Measurements from ENCODE around the gene GLI2. TPM values are rescaled to one million over a fixed set of nuclear protein-coding genes. Genes with fewer than 3 reads are reported as not detected.

Gene GLI2
- total RNA-seq: 10 to 100 TPM; 13.0 to 21.1 TPM
- long read RNA-seq, donor 1, partial matches to known transcripts: 0 of 7 reads
- long read RNA-seq, donor 1, other reads (novel, unspliced or antisense): 7 of 7 reads
- long read RNA-seq, donor 2, partial matches to known transcripts: 0 of 11 reads
- long read RNA-seq, donor 2, other reads (novel, unspliced or antisense): 11 of 11 reads

DNA sequence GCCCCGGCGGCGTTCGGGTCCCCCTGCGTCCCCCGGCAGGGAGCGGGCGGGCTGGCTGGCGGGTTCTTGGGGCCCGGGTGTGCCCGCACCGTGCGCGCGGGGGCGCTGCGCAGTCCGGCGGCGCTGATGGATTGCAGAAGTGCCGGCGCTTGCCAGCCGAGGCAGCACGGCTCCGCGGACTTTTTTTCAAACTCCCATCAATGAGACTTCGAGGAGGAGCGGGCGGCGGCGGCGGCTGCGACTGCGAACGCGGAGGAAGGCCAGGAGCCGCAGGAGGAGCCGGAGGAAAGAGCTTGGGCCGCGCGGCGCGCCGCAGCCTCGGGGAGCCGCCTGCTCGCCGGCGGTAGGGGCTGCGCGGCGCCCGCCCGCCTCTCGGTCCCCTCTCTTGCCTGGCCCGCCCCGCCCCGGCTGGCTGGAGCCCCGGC, at the start of gene GLI2:
GLI2 (plus strand) TSS at position 123 of the 425 bp plus-strand sequence. CDS start 61,453 bp downstream, outside the sequence.
- intact Hi-C loops (cut with DNase I): loop anchor here (2.0 to 10.0 kb wide), 5 partner anchors 39 to 209 kb away; no protein-coding TSS in a partner anchor
- DNase-seq (ENCODE audit: low spot score): peak; percentile 91

DNA sequence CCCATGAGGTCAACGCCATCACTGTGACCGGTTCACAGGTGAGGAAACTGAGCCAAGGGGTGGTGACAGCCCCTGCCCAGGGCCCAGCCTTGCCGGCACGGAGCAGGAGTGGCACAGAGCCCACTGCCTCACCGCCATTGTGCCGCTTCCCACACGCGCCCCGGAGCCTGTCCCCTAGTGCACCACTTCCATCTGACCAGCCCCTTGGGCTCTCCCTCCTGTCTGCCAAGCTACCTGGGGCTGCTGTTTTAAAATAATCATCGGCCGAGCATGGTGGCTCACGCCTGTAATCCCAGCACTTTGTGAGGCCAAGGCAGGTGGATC, 49.7 kb upstream of the GLI2 start:
- intact Hi-C loops (cut with DNase I): no loop called here
- no peak for DNase-seq (ENCODE audit: low spot score)

DNA sequence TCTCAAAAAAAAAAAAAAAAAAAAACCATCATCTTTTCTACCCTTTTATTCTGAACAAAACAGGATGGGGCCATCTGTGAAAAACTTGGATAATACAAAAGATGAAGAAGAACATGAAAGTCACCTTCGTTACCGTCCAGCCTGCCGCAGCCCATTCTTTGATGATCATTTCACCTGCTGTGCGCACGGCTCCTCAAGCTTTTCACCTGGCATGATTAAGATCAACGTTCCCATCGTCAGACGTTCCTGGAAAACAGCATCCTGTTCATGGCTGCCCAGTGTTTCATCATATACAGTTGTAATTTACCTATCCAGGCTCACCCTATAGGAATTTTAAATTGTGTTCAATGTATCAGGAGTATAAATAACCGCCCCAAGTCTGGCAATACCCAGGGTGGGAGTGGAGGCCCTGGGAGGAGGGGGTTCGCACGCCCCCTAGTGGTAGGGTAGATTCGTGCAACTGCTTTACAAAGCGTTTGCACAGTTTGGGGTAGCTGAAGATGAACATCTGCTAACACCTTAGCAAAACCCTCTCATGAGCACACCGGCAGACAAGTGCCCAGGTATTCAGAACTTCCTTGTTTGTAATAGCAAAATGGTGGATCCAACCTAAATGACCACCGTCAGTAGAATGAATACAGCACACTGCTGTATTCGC, 49.0 kb upstream of the GLI2 start:
- intact Hi-C loops (cut with DNase I): no loop called here

DNA sequence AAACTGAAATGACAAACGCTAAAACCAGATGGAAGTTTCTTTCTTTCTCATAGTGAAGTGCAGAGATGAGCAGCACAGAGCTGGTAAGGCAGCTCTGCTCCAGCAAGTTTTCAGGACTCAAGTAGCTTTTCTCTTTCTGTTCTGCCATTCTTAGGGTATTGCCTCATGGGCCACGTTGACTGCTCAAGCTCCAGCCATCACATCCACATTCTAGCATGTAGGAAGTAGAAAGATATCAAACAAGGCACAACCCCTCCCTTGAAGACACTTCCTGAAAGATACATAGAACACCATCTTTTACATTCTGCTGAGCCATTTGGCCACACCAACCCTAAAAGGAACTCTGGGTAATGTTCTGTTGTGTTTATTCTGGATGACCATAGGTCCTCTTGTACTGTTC, 48.5 kb upstream of the GLI2 start:
- DNase-seq (ENCODE audit: low spot score): peak; percentile 12
- intact Hi-C loops (cut with DNase I): no loop called here

More for the DNA sequence above, 49.0 kb upstream of the GLI2 start:
- peak; percentile 75 for DNase-seq (ENCODE audit: low spot score)

DNA sequence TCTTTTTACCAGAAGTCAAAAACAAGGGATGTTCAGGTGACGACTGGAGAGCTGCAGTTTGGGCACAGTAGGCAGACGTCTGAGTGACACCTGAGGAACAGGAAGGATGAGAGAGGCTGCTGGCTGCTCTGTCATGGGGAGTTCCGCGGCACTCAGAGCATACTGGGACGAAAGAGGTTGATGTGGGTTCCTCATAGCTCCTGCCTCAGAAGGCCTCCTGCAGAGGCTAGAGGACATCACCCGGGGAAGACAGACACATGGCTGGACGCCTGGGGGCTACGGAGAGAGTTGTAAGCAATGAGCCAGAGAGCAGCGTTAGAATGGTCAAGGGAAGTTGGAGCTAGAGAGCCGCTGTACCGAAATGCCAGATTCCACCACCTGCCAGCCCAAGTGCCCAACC, 45.1 kb upstream of the GLI2 start:
- peak; percentile 76 for DNase-seq (ENCODE audit: low spot score)
- intact Hi-C loops (cut with DNase I): no loop called here

DNA sequence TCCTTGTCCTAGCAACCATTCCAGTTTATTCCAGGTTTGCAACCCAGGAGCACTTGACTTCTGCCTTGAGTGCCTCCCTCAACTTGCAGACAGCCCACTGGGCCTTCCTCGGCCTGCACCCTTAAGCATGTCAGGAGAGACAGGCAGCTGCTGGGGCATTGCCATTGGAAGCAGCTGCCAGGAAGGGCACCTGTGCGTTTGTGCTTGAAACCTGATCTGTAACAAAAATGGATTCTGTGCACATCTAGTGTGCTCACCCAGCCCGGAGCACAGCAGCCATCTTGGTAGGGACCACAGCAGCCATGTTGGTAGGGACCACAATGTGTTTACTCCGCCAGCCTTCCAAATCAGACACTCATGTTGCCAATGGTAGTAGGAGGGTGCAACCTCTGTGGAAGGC, 44.3 kb upstream of the GLI2 start:
- DNase-seq (ENCODE audit: low spot score): peak; percentile 54
- intact Hi-C loops (cut with DNase I): no loop called here

DNA sequence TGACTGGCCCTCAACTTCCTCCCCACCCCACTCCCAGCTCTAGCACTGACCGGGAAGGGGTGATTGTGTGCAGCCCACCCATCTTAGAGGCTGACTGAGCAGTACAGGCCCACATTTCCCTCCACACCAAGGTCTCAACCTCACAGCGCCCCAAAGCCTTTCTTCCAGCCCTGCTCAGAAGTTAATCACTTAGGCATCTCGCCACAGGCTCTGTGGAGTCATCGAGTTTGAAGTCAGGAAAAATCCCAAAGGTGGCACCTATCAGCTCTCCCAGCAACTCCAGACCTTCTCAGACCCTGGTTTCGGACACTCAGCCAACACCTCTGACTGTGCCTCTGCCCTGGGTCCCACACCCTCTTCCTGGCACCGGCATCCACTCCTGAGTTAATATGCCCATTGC, 43.0 kb upstream of the GLI2 start:
- no peak for DNase-seq (ENCODE audit: low spot score)
- intact Hi-C loops (cut with DNase I): no loop called here

DNA sequence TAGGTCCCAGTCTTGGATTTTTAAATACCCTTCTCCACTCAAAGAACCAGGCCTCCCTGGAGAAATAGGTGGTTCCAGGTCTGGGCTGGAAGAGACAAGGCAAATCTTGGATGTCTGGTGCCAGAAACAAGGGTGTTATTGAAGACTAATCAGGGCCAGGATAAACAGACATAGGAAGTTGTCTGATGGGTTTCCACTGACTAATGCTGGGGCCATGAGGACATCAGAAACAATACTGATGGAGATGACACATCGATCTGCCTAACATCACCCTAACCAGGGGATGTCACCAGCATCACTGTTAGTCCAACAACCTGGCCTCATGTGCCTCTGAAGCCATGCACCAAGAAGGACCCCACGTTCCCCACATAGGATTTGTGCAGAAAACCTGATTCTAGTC, 42.5 kb upstream of the GLI2 start:
- intact Hi-C loops (cut with DNase I): no loop called here
- DNase-seq (ENCODE audit: low spot score): no peak

DNA sequence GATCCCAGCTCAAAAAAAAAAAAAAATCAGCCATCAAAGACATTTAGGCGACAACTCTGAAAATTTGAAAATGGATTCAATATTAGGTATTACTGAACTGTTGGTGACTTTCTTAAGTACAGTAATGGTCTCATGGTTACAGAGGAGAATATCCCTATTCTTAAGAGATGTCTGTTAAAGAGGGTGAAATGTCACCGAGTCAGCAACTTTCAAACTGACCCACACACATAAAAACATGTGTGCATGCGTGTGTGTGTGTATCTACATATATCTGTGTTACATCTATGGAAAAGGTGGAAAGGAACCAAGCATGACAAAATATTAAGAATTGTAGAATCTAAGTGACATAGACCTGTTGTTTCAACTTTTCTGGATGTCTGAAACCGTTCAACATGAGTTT, 41.6 kb upstream of the GLI2 start:
- DNase-seq (ENCODE audit: low spot score): no peak
- intact Hi-C loops (cut with DNase I): loop anchor here in 1 of 2 donors (2.0 kb wide), 1 partner anchor 379 kb away; no protein-coding TSS in a partner anchor

DNA sequence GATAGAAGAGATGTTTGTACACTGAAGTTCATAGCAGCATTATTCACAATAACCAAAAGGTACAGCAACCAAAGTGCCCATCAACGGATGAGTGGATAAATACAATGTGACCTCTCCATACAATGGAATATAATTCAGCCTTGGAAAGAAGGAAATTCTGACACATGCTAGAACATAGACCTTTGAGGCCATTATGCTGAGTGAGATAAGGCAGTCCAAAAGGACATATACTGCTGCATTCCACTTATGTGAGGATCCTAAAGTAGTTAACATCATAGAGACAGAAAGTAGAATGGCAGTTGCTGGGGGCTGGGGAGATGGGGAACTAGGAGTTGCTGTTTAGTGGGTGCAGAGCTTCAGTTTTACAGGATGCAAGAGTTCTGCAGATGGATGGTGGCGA, 38.2 kb upstream of the GLI2 start:
- intact Hi-C loops (cut with DNase I): loop anchor here (2.0 kb wide), 2 partner anchors 37 to 373 kb away; partner anchors contain the start of gene GLI2 (in 1 of the 2)
- no peak for DNase-seq (ENCODE audit: low spot score)

DNA sequence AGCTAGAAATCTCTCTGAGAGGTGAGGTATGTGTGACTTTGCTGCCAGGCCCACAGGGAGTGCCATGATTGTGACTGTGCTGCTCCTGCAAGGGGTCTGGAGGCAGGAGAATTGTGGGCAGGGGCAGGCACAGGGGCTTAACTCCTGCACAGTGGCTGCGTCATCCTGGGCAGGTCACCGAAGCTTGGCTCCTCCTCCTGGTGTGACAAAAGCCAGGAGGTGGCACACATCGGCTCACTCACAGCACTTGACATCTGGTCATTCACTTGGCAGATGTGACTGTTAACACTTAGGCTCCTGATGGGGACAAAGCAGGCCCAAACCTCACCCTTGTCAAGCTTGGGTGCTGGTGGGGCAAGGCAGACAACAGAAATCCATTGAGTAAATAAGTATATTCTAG, 36.4 kb upstream of the GLI2 start:
- intact Hi-C loops (cut with DNase I): no loop called here
- DNase-seq (ENCODE audit: low spot score): no peak

DNA sequence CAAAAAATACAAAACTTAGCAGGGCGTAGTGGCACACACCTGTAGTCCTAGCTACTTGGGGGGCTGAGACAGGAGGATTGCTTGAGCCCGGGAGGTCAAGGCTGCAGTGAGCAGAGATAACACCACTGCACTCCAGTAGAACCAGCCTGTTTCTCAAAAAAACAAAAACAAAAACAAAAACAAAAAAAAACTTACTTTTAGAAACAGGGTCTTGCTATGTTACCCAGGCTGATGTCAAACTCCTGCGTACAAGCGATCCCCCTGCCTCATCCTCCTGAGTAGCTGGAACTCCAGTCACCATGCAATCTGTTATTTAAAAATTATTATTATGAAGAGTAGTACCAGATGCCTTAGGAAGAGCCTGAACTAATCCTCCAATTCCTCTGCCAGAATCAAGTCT, 35.0 kb upstream of the GLI2 start:
- intact Hi-C loops (cut with DNase I): no loop called here
- no peak for DNase-seq (ENCODE audit: low spot score)

DNA sequence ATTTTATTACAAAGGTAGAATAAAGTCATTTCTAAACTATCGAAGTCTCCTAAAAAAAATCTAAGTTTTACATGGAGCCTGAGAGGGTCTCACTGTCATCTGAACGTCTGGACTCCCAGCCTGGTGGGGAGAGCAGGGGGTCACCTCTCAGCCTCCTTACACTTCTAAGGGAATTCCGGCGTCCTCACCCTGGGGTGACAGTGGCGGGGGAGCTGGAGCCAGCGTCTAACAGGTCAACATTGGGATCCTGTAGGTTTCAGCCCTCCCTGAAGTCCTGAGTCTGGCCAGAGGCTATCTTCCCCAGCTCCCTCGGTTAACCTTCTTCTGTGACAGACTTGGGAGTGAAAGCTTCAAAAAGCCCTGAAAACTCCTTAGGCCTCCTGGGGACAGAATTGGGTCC, 34.6 kb upstream of the GLI2 start:
- DNase-seq (ENCODE audit: low spot score): peak; percentile 36
- intact Hi-C loops (cut with DNase I): no loop called here

DNA sequence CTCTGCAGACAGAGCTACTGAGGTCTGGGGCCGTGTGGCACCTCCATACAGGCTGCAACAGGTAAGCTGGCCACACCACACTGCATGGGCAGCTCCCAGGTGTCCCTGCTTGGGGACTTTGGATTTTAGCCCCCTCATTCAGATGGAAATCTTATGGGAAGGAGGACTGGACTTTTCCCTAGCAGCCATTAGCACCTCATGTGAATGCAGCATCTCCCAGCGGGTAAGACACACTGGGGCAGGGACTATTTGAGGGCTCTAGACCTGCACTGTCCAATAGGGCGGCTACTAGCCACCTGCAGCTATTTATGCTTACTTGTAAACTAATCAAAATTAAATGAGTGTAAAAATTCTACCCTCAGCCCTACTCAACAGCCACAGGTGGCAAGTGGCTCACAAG, 34.2 kb upstream of the GLI2 start:
- peak; percentile 1 for DNase-seq (ENCODE audit: low spot score)
- intact Hi-C loops (cut with DNase I): no loop called here

DNA sequence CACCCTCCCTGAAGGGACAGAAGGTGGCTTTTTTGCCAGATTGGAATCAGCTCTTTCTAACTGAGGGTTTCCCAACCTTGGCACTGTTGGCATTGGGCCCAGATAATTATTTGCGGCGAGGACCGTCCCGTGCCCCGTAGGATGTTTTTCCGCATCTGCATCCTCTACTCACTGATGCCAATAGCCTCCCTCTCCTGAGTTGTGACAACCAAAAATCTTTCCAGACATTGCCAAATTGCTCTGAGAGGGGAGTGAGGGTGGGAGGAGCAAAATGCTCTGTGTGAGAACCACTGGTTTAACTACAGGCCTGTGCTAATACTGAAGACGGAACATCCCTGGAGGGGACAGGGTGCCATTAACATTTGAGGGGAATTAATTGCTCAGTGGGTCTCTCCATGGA, 33.6 kb upstream of the GLI2 start:
- intact Hi-C loops (cut with DNase I): no loop called here
- DNase-seq (ENCODE audit: low spot score): no peak

DNA sequence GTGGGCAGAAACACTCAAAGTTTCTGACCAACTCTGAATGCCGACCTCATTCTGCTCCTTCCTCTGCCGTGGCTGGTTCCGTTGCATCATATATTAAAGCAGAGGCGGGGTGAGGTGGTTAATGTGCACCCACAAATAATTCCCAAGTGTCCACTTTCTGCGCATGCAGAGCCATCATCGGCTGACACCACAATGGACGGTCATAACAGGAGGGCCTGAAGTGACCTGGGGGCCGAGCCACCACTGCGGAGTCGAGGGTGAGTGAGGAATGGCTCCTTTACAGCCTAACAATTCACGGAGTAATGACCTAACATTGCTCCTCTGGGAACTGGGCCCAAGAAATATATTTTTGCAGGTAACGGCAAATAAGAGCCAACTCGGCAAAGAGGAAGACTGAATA, 32.9 kb upstream of the GLI2 start:
- DNase-seq (ENCODE audit: low spot score): peak; percentile 64
- intact Hi-C loops (cut with DNase I): no loop called here

DNA sequence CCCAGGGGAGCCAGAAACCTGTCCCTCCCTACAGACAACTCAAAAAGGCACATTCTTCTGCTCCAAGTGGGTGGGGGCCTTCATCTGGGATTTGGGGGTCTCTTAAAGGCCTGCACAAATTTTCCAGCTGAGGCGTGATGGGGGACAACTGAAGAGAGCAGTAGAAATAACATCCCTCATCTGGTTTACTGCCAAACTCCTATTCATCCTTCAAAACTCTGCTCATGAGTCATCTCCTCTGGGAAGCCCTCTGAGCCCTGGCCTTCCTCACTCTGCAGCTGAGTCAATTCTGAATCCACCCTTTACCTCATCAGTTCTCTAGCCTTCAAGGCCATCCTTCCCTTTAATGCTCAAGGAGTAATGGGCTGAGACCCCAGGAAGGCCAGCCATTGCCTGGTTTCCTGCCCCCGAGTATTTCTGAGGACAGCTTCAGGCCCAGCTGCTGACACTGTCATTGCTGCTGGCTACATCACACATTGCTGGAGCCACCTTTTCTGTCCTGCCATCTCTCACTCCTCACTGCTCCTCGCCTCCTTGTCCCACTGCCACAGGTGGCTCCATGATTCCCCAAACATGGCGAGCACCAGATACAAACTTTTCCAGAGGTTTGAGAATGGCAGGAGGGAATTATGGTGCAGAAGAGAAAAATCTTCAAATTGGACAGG, 32.2 kb upstream of the GLI2 start:
- intact Hi-C loops (cut with DNase I): no loop called here
- DNase-seq (ENCODE audit: low spot score): peak; percentile 23

DNA sequence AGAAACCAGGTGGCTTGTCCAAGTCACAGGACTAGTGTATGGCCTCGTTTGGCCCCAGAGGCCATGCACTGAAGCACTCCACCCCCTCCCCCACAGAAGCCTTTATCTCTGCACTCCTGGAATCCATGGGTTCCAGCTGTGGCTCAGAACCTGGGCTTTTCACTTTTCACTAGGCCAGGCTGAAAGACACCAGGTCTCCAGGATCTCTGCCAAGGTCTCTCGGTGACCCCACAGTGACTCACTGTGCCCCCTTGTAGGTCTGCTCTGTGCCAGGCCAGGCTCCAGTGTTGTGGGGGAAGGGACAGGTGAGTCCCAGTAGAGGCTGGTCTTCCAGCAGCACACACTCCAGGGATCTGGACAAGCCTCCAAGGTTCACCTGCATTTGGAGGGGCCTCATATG, 31.0 kb upstream of the GLI2 start:
- intact Hi-C loops (cut with DNase I): no loop called here
- peak; percentile 29 for DNase-seq (ENCODE audit: low spot score)

DNA sequence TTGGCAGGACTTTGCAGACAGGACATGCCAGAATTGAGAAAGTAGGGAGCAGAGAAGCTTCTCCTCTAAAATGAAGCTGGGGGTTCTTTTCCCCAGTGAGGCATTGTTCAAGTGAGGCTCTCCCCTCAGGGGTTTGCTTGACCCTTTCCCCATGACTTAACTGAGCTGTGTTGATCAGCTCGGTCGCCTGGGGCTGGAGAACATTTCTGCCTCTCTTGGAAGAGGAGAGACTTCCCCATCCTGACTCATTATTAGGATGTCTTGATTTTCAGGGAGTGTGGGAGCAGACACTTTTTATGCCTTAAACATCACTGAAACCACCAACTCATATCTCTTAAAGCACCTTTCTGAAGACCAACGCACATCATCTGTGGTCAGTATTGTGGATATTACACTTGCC, 27.9 kb upstream of the GLI2 start:
- peak; percentile 4 for DNase-seq (ENCODE audit: low spot score)
- intact Hi-C loops (cut with DNase I): no loop called here

DNA sequence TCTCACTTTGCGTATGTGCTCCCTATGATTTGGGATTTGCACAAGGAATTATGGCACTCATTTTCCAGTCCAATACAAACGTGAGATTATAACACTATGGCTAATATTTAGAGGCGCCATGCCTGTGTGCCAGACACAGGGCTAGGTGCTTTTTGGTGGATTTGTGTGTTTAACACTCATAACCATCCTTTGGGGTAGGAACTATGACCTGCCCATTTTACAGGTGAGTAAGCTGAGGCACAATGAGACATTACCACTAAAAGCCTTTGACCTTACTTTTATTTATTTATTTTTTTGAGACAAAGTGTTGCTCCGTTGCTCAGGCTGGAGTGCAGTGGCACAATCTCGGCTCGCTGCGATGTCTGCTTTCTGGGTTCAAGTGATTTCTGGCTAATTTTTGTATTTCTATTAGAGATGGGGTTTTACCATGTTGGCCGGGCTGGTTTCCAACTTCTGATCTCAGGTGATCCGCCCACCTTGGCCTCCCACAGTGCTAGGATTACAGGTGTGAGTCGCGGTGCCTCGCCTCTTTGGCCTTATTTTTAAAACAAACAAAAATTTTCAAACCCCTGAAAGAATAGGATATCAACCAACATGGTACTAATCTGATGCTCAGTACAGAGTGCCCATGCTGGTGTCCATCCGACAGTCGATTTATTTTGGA, 26.6 kb upstream of the GLI2 start:
- intact Hi-C loops (cut with DNase I): no loop called here
- peak; percentile 45 for DNase-seq (ENCODE audit: low spot score)
